Smooth muscle cell (in vitro differentiated cells): Measurements from ENCODE around the gene KL. TPM values are rescaled to one million over a fixed set of nuclear protein-coding genes. Genes with fewer than 3 reads are reported as not detected.
A peak's percentile ranks its signal among the peaks of the same experiment; 100 is the strongest.

Experiments used
- DNase-seq: peaks from one replicate; lab custom pipeline; 2025; ENCODE audit not compliant: unreplicated experiment; lab: John Stamatoyannopoulos, UW
- H2AFZ ChIP-seq: fragments of 200-600 bp; sonication (generic); 2 replicates; pipeline ENCODE4 v1.6.0; 2016; ENCODE audit warnings: antibody characterized with exemption, low read depth, mild to moderate bottlenecking
- H3F3A ChIP-seq: fragments of 200-600 bp; sonication (generic); 2 replicates; pipeline ENCODE4 v1.6.0; 2017; ENCODE audit warnings: antibody characterized with exemption, low read depth
- H3K27ac ChIP-seq: fragments of 200-600 bp; sonication (generic); 2 replicates; pipeline ENCODE4 v1.5.1; 2016; ENCODE audit warnings: low read depth, mild to moderate bottlenecking
- H3K27me3 ChIP-seq: fragments of 200-600 bp; sonication (generic); 2 replicates; pipeline ENCODE4 v1.6.1; 2016; ENCODE audit warnings: low read depth, mild to moderate bottlenecking
- H3K36me3 ChIP-seq: fragments of 200-600 bp; sonication (generic); 2 replicates; pipeline ENCODE4 v1.5.1; 2016; ENCODE audit warnings: low read depth
- H3K4me1 ChIP-seq: fragments of 200-600 bp; sonication (generic); 2 replicates; pipeline ENCODE4 v1.5.1; 2016; ENCODE audit warnings: low read depth
- H3K4me2 ChIP-seq: fragments of 200-600 bp; sonication (generic); 2 replicates; pipeline ENCODE4 v1.6.0; 2016; ENCODE audit warnings: mild to moderate bottlenecking
- H3K4me3 ChIP-seq: fragments of 200-600 bp; sonication (generic); 2 replicates; pipeline ENCODE4 v1.5.1; 2016; ENCODE audit warnings: mild to moderate bottlenecking
- H3K79me2 ChIP-seq: fragments of 200-600 bp; sonication (generic); 2 replicates; pipeline ENCODE4 v1.6.0; 2016; ENCODE audit warnings: low read depth, mild to moderate bottlenecking
- H3K9ac ChIP-seq: fragments of 200-600 bp; sonication (generic); 2 replicates; pipeline ENCODE4 v1.6.0; 2016; ENCODE audit warnings: low read depth
- H3K9me3 ChIP-seq: fragments of 200-600 bp; sonication (generic); replicated peaks from 2 replicates; pipeline ENCODE4 v1.5.1; 2016; ENCODE audit warnings: low read depth
- H4K20me1 ChIP-seq: fragments of 200-600 bp; sonication (generic); 2 replicates; pipeline ENCODE4 v1.6.0; 2016; ENCODE audit warnings: low read depth
- WGBS: methylation state at CpG from one replicate; pipeline ENCODE4 v1.1.7; 2016; ENCODE audit warnings: low lambda C conversion rate; 5-methylcytosine and 5-hydroxymethylcytosine counted together
- polyA plus RNA-seq: library from polyadenylated mRNA; unstranded; fragments of >200 nt; fragmentation: Nextera tagmentation; extraction: Ambion mirVana; gene quantifications from 2 replicates; pipeline ENCODE4 v1.2.1, GENCODE V29; 2016
- total RNA-seq: library from RNA; depleted of rRNA; stranded (reverse); fragments of >200 nt; gene quantifications from 2 replicates; pipeline ENCODE4 v1.2.3, GENCODE V29; 2014
- TF ChIP-seq, protein P1 (sequence below): fragments of 200-600 bp; sonication (generic); IDR thresholded peaks from 2 replicates; pipeline ENCODE4 v1.5.1; 2017; ENCODE audit warnings: borderline replicate concordance, mild to moderate bottlenecking, antibody characterized with exemption; ENCODE audit not compliant: insufficient read depth, poor library complexity, severe bottlenecking

KL gene
- total and polyA plus RNA-seq, 2 experiments from 2014 or later: 0.49 TPM; not detected in 1

DNA sequence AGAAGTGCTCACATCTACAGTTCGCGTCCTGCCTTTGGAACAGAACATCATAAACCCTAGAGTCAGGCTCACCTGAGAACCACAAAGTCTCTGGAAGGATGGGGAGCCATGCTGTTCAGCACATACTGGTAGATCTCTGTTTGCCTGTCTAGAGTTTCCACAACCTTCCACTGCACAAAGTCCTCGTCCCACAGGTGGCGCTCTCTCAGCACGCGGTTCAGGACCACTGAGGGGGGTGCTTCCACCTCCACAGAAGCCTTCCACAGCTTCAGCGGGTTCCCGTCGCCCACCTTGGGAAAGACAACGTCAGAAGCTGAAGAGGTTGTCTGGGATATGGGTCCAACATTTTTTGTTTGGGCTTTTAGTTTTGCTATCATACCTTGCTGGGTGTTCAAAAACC, 93.6 kb downstream of the KL start:
- no peak overlapping the region for H3K4me2 ChIP-seq
- H2AFZ ChIP-seq: no peak overlapping the region
- H3K4me1 ChIP-seq: no peaks in the 10 kb centered on the region
- H3K27ac ChIP-seq: no peak overlapping the region
- TF ChIP-seq, protein P1, sequence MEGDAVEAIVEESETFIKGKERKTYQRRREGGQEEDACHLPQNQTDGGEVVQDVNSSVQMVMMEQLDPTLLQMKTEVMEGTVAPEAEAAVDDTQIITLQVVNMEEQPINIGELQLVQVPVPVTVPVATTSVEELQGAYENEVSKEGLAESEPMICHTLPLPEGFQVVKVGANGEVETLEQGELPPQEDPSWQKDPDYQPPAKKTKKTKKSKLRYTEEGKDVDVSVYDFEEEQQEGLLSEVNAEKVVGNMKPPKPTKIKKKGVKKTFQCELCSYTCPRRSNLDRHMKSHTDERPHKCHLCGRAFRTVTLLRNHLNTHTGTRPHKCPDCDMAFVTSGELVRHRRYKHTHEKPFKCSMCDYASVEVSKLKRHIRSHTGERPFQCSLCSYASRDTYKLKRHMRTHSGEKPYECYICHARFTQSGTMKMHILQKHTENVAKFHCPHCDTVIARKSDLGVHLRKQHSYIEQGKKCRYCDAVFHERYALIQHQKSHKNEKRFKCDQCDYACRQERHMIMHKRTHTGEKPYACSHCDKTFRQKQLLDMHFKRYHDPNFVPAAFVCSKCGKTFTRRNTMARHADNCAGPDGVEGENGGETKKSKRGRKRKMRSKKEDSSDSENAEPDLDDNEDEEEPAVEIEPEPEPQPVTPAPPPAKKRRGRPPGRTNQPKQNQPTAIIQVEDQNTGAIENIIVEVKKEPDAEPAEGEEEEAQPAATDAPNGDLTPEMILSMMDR: peak; percentile 25
- no peak overlapping the region for H3K9ac ChIP-seq
- no peaks in the 10 kb centered on the region for H4K20me1 ChIP-seq
- no peaks in the 10 kb centered on the region for H3K27me3 ChIP-seq
- no peaks in the 10 kb centered on the region for H3K79me2 ChIP-seq
- no peaks in the 10 kb centered on the region for H3F3A ChIP-seq
- peaks cover 14% of the 10 kb centered on the region for H3K36me3 ChIP-seq
- no peak for DNase-seq
- H3K9me3 ChIP-seq: no peaks in the 10 kb centered on the region
- H3K4me3 ChIP-seq: no peak overlapping the region
- WGBS: 84% methylated on average over 10 of the region's 10 CpGs

DNA sequence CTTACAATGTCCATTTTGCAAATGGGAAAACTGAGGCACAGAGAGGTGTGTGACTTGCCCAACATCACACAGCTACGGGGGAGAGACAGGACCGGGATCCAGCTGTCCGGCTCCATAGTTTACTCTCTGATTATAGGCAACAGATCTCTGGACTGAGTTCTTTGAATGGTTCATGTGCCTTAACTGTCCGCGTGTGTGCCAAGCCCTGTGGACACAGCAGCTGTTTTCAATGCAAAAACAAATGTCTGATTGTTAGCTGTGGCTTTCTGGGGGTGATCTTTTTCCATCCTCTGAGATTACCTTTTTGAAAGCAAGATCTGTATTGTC, 94.1 kb downstream of the KL start:
- Histone ChIP-seq H3K9me3 (no peaks in the 10 kb centered on the region), H2AFZ (no peak overlapping the region), H3K4me3 (no peak overlapping the region), H3K4me2 (no peak overlapping the region), H3K27me3 (no peaks in the 10 kb centered on the region), H4K20me1 (no peaks in the 10 kb centered on the region), H3K4me1 (no peaks in the 10 kb centered on the region), H3K27ac (no peak overlapping the region), H3K36me3 (peaks cover 14% of the 10 kb centered on the region), H3K79me2 (no peaks in the 10 kb centered on the region), H3F3A (no peaks in the 10 kb centered on the region), H3K9ac (no peak overlapping the region)
- 97% methylated on average over 5 of the region's 5 CpGs for WGBS
- no peak for DNase-seq
- TF ChIP-seq, protein P1: no peak

DNA sequence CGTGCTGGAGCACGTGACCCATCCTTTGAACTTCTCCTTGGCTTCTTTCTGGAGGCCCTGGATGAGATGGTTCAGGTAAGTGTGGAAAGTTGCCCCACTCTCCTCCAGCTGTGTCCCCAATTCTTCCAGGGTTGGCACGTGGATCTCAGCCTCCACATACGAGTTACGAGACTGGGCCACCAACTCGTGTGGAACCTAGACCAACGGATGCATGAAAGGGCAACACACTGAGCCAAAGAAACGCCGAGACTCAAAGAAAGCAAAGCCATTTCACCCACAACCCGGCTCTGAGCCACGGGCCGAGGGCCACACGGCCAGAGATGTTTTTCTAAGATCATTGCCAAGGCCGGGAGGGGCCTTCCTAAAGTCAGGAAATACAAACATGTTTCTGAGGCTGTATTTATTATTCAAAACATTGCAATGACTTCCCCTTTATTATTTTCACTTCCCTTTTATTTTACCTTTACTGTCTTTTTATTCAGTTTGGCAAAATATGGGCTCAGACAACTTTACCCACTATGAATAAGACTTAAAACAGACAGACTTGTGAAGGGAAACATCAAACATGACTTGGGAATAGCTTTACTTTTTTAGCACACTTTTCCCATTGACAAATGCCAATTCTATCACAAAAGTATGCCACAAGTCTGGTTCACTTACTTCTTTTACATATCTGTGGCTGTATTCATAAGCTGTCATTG, 94.6 kb downstream of the KL start:
- no peak for DNase-seq
- H3K4me1 ChIP-seq: no peaks in the 10 kb centered on the region
- H3K36me3 ChIP-seq: peaks cover 12% of the 10 kb centered on the region
- no peak overlapping the region for H3K27ac ChIP-seq
- H3K4me3 ChIP-seq: no peak overlapping the region
- H3K9me3 ChIP-seq: no peaks in the 10 kb centered on the region
- H2AFZ ChIP-seq: no peak overlapping the region
- no peak overlapping the region for H3K9ac ChIP-seq
- H3K4me2 ChIP-seq: no peak overlapping the region
- H3K27me3 ChIP-seq: no peaks in the 10 kb centered on the region
- TF ChIP-seq, protein P1: no peak
- H4K20me1 ChIP-seq: no peaks in the 10 kb centered on the region
- WGBS: 97% methylated on average over 14 of the region's 14 CpGs
- H3F3A ChIP-seq: no peaks in the 10 kb centered on the region
- H3K79me2 ChIP-seq: no peaks in the 10 kb centered on the region
